Measurements from ENCODE around the gene PCDH15.

PCDH15 gene

DNA sequence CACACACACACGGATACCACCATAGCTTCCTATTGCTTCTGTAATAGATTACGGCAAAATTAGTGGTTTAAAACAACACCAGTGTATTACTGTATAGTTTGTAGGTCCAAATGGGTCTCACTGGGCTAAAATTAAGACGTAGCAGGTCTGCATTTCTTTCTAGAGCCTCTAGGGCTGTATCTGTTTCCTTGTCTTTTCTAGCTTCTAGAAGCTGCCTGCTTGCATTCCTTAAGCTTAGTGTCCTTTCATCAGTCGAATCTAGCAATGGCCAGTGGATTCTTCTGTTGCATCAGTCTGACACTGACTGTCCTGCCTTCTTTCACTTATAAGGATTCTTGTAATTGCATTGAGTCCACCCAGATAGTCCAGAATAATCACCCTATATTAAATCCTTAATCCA lies 882.3 kb downstream of the PCDH15 start:
- H3K9me2 ChIP-seq (replicated peaks; ENCODE audit: insufficient read depth, low read length): no peaks in the 10 kb centered on the region
- no peak overlapping the region for H3K27ac ChIP-seq (ENCODE audit: low read length)
- TF ChIP-seq, protein P1, sequence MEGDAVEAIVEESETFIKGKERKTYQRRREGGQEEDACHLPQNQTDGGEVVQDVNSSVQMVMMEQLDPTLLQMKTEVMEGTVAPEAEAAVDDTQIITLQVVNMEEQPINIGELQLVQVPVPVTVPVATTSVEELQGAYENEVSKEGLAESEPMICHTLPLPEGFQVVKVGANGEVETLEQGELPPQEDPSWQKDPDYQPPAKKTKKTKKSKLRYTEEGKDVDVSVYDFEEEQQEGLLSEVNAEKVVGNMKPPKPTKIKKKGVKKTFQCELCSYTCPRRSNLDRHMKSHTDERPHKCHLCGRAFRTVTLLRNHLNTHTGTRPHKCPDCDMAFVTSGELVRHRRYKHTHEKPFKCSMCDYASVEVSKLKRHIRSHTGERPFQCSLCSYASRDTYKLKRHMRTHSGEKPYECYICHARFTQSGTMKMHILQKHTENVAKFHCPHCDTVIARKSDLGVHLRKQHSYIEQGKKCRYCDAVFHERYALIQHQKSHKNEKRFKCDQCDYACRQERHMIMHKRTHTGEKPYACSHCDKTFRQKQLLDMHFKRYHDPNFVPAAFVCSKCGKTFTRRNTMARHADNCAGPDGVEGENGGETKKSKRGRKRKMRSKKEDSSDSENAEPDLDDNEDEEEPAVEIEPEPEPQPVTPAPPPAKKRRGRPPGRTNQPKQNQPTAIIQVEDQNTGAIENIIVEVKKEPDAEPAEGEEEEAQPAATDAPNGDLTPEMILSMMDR (IDR thresholded peaks at IDR 0.05; ENCODE audit: low read length): no peak
- TF ChIP-seq EZH2phosphoT487 (IDR thresholded peaks at IDR 0.05; ENCODE audit: low read length) (no peak), EZH2 (optimal IDR thresholded peaks at IDR 0.05; ENCODE audit: low read depth, low read length) (no peak)
- no peaks in the 10 kb centered on the region for H4K20me1 ChIP-seq (ENCODE audit: insufficient read depth, low read length)
- H3K9ac ChIP-seq (ENCODE audit: low read length): no peak overlapping the region
- DNase-seq: no peak
- H3K4me1 ChIP-seq (ENCODE audit: low read length): no peaks in the 10 kb centered on the region
- H3K36me3 ChIP-seq (replicated peaks; ENCODE audit: insufficient read depth, low read length): no peaks in the 10 kb centered on the region
- no peak overlapping the region for H3K4me2 ChIP-seq (ENCODE audit: low read depth, low read length)
- H3K4me3 ChIP-seq (ENCODE audit: low read length): no peak overlapping the region
- H3F3A ChIP-seq (ENCODE audit: insufficient read depth, low read length): no peaks in the 10 kb centered on the region
- no peaks in the 10 kb centered on the region for H3K27me3 ChIP-seq (replicated peaks; ENCODE audit: insufficient read depth, low read length)
- no peaks in the 10 kb centered on the region for H3K9me3 ChIP-seq (replicated peaks; ENCODE audit: insufficient read depth, low read length)
- no peaks in the 10 kb centered on the region for H3K79me2 ChIP-seq (ENCODE audit: low read length)
- no peak overlapping the region for H2AFZ ChIP-seq (ENCODE audit: low read length)

DNA sequence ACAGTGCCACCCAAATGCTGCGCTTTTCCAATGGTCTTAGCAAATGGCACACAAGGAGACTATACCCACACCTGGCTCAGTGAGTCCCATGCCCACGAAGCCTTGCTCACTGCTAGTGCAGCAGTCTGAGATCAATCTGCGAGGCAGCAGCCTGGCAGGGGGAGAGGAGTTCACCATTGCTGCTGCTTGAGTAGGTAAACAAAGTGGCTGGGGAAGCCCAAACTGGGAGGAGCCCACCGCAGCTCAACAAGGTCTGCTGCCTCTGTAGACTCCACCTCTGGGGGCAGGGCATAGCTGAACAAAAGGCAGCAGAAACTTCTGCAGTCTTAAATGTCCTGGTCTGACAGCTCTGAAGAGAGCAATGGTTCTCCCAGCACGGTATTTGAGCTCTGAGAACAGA lies 891.2 kb downstream of the PCDH15 start:
- no peak for DNase-seq
- no peaks in the 10 kb centered on the region for H3K9me3 ChIP-seq (replicated peaks; ENCODE audit: insufficient read depth, low read length)

DNA sequence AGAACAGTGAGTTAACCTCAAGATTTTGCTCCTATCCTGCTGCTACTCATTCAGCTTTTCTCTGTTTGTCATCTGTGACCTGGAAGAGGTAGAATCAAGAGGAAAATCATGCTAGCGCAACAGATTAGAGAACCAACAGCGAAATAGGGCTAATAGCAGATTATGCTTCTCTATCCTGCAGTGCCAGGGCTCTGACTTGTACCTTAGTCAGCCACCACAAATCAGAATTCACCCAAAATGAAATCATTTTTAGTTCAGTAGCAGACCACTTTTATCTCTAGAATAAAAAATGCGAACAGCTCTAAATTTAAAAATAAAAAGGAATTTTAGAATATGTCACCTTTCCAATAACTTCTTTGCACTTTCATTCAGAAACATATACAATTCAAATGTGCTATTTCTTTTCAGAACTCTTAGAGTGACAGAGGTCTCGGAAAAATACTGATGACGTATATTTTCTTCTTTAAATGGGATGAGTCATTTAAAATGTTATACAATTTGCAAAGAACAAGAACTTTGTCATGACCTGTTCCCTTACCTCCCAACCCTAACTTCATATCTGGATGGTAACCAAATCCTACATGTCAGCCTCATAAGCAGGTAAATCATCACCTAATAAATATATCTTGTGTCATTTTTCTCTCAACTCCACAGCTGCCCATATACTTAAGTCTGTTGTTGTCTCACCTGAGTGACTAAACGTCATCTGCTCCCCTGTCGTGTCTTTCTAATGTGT lies 896.4 kb downstream of the PCDH15 start:
- no peak for DNase-seq
- no peaks in the 10 kb centered on the region for H3K9me2 ChIP-seq (replicated peaks; ENCODE audit: insufficient read depth, low read length)
- H3K9ac ChIP-seq (ENCODE audit: low read length): no peak overlapping the region
- H3K36me3 ChIP-seq (replicated peaks; ENCODE audit: insufficient read depth, low read length): no peaks in the 10 kb centered on the region
- H4K20me1 ChIP-seq (ENCODE audit: insufficient read depth, low read length): no peaks in the 10 kb centered on the region
- no peaks in the 10 kb centered on the region for H3K4me1 ChIP-seq (ENCODE audit: low read length)
- H3K79me2 ChIP-seq (ENCODE audit: low read length): no peaks in the 10 kb centered on the region
- H3K27me3 ChIP-seq (replicated peaks; ENCODE audit: insufficient read depth, low read length): no peaks in the 10 kb centered on the region
- no peak overlapping the region for H3K27ac ChIP-seq (ENCODE audit: low read length)
- H2AFZ ChIP-seq (ENCODE audit: low read length): no peak overlapping the region
- TF ChIP-seq EZH2 (optimal IDR thresholded peaks at IDR 0.05; ENCODE audit: low read depth, low read length) (no peak), EZH2phosphoT487 (IDR thresholded peaks at IDR 0.05; ENCODE audit: low read length) (no peak)
- TF ChIP-seq, protein P1 (IDR thresholded peaks at IDR 0.05; ENCODE audit: low read length): no peak
- no peak overlapping the region for H3K4me2 ChIP-seq (ENCODE audit: low read depth, low read length)
- H3F3A ChIP-seq (ENCODE audit: insufficient read depth, low read length): no peaks in the 10 kb centered on the region
- no peaks in the 10 kb centered on the region for H3K9me3 ChIP-seq (replicated peaks; ENCODE audit: insufficient read depth, low read length)
- H3K4me3 ChIP-seq (ENCODE audit: low read length): no peak overlapping the region

More for the DNA sequence above, 891.2 kb downstream of the PCDH15 start:
- Histone ChIP-seq H3K9ac (ENCODE audit: low read length) (no peak overlapping the region), H3K4me2 (ENCODE audit: low read depth, low read length) (no peak overlapping the region), H3K9me2 (replicated peaks; ENCODE audit: insufficient read depth, low read length) (no peaks in the 10 kb centered on the region), H3K4me3 (ENCODE audit: low read length) (no peak overlapping the region), H3K79me2 (ENCODE audit: low read length) (no peaks in the 10 kb centered on the region), H3K27me3 (replicated peaks; ENCODE audit: insufficient read depth, low read length) (no peaks in the 10 kb centered on the region), H3K27ac (ENCODE audit: low read length) (no peak overlapping the region), H3K36me3 (replicated peaks; ENCODE audit: insufficient read depth, low read length) (no peaks in the 10 kb centered on the region), H3F3A (ENCODE audit: insufficient read depth, low read length) (no peaks in the 10 kb centered on the region), H3K4me1 (ENCODE audit: low read length) (no peaks in the 10 kb centered on the region), H2AFZ (ENCODE audit: low read length) (no peak overlapping the region), H4K20me1 (ENCODE audit: insufficient read depth, low read length) (no peaks in the 10 kb centered on the region)
- TF ChIP-seq, protein P1 (IDR thresholded peaks at IDR 0.05; ENCODE audit: low read length): no peak
- TF ChIP-seq EZH2phosphoT487 (IDR thresholded peaks at IDR 0.05; ENCODE audit: low read length): no peak
- TF ChIP-seq EZH2 (optimal IDR thresholded peaks at IDR 0.05; ENCODE audit: low read depth, low read length): no peak

Measured in MM.1S (cell line).